Stimulated activated CD8-positive, alpha-beta memory T cell treated with anti-CD3 and anti-CD28 coated beads, Interleukin-4, amount 100 ng/mL, for 1 hour (primary cell): Measurements from ENCODE around the gene PTPRN2.
"Not testable (repeated sequence)": the region's sequence is repeated elsewhere in the genome, so short reads cannot be mapped to it uniquely, and the experiment has no call there.

ENCODE experiments used
- DNase-seq, 2 donors: peaks; one replicate each; pipeline ENCODE4 v3.0.0-alpha.2; 2020; ENCODE audit warnings: low read depth in 2 of 2, low spot score in 1 of 2

Gene PTPRN2

GRCh38 chr7:158424011-158424410 is 163.6 kb downstream of the PTPRN2 start:
- DNase-seq, result no peak

DNA sequence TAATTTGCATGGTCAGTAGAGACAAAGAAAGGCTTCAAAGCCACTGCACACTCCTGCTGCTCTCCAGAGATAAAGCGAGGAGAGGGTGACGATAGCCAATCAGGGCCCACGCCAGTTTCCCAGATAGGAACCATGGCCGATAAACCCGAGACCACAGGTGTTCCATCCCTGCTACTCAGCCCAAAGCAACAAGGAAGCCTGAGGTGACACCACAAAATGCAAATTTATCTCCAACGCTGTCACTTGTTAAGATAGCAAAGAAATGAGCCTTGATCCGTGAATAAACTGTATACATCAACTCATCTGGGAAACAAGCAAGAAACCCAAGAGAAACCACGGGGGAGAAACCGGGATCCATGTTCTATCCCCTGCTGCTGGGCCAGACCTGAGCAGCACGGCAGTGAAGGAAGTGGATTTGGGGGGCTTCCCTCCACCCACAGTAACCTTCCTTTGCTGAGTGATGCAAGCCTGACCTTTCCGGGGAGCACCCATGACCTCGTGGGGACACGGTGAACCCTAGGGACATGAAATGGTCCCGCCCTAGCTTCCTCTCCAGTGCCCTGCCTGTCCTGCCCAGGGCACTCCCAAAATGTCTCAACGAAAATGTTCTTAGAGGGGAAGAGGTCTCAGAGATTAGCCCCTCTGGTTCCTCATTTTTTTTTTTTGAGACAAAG is 164.6 kb downstream of the PTPRN2 start:
- no peak for DNase-seq

DNA sequence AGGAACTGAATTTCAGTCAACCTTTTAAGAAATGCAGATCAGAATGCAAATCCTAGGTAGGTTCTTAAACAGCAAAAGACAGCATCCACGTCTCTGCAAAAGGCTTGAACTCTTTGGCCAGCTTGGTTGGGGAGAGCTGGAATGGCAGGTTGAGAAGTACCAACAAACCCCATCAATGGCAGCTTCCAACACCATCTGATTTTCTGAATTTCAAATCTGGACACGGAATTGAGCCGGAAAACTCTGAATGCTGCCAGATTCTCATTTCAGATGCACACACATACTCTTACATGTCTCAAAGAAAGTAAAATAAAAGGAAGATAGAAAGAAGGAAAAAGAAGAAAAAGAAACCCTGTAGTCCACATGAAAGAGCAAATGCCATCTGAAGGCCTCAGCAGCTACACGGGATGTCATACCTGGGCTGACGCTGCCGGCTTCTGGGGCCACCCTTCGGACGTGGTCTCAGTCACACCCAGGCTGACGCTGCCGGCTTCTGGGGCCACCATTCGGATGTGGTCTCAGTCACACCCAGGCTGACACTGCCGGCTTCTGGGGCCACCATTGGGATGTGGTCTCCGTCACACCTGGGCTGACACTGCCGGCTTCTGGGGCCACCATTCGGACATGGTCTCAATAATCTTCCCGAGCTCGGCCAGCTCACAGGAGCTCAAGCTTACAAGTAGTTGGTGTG is 165.3 kb downstream of the PTPRN2 start:
- no peak for DNase-seq

- DNase-seq, result no peak
Measured at GRCh38 chr7:158421361-158421760, 166.3 kb downstream of the PTPRN2 start.

DNA sequence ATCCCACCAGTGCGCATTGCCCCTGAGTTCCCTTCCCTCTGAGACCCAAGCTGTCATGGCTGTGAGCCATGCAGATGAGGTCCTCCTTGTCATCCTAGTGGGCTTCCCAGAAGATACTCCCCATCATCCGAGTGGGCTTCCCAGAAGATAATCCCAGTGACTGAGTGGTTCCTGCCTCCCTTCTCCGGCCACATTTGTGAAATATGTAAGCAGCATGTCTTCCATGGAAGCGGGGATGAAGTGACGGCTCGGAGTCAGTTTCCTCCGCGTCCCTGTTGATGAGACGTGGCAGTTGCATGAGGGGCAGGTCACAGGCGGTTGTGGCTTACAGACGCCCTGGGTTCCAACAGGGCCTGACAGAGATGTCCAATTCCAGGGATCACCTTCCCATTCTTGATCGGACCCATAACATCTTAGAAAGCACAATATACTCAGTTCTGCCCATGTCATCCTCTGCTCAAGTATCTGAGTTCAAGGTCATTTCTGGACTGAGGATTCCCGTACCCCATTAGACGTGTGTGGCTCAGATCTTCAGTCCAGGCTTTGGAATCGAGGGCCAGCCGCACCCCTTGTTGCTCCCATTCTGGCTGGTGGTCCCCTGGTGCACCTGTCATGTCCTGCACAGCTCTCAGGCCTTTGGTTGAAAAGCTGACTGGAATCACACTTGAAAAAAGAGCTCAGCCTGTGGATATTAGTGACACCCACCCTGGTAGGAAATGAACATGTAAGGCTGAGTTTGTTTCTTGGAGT is 166.9 kb downstream of the PTPRN2 start:
- DNase-seq, result no peak

DNA sequence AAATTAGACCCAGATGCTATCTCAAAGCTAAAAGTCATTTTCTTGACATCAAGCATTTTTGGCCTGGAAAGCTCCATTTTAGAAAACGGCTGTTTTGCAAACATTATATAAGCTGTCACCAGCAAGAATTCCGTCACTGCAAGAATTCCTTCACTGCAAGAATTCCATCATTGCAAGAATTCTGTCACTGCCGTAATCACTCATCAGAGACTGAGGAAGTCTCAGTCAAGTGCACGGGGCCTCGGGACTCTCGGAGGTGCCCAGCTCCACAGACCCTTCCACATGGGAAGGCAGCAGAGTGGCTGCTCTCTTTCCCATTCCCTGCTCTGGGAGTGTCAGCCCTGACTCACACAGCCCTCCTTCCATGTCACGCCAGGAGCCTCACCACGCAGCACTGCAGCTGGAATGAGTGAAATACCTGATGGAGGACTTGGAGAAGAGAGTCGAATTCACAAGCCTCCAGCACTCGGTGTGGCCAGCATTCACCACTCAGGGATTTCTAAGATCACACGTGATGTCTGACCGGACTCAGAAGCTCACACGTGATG is 168.3 kb downstream of the PTPRN2 start:
- no peak for DNase-seq

DNA sequence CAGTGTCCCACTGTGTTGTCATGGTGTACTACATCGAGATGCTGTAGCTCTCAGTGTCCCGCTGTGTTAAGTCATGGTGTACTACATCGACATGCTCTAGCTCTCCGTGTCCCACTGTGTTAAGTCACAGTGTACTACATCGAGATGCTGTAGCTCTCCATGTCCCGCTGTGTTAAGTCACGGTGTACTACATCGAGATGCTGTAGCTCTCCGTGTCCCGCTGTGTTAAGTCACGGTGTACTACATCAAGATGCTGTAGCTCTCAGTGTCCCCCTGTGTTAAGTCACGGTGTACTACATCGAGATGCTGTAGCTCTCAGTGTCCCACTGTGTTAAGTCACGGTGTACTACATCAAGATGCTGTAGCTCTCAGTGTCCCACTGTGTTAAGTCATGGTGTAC is 169.2 kb downstream of the PTPRN2 start:
- not testable (repeated sequence) for DNase-seq

- DNase-seq, result no peak
Measured at GRCh38 chr7:158416283-158416933, 171.2 kb downstream of the PTPRN2 start.

- no peak for DNase-seq
Measured at GRCh38 chr7:158415316-158415715, 172.3 kb downstream of the PTPRN2 start.

GRCh38 chr7:158414486-158414961 is 173.1 kb downstream of the PTPRN2 start:
- no peak for DNase-seq

- no peak for DNase-seq
Measured at GRCh38 chr7:158414002-158414401, 173.6 kb downstream of the PTPRN2 start.

DNA sequence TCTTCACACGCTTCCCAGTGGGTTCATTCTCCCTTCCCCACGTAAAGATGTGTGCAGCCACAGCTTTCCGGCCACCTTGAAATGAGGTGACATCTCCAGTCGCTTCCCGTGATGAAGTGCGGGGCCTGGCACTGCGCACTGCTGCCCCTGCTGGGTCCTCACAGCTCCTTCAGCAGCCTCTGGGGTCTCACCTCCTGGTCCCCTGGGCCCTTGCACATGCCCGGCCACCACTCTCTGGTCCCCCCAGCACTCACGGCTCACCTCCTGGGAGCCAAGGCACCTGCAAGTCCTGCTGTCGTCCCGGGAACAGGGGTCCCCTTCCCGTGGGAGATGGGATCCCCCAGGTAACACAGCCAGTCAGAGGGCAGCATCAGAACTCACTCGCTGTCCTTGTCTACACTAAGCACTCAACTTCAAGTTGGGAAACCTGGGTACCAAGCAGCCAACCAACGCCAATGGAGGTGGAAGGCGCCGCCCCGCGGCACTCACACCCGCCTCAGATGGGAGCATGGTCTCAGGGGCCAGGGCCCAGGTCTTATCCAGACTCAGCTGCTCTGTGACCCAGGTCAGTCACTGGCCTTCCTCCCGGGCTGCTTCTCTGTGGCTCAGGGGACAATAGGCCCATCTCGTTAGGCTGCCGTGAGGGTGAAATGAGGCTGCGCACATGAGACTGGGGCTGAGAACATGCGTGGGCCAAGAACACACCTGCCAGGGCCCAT is 176.2 kb downstream of the PTPRN2 start:
- no peak for DNase-seq

GRCh38 chr7:158410720-158411119 is 176.9 kb downstream of the PTPRN2 start:
- DNase-seq, result no peak

- no peak for DNase-seq
Measured at GRCh38 chr7:158409816-158410330, 177.8 kb downstream of the PTPRN2 start.

DNA sequence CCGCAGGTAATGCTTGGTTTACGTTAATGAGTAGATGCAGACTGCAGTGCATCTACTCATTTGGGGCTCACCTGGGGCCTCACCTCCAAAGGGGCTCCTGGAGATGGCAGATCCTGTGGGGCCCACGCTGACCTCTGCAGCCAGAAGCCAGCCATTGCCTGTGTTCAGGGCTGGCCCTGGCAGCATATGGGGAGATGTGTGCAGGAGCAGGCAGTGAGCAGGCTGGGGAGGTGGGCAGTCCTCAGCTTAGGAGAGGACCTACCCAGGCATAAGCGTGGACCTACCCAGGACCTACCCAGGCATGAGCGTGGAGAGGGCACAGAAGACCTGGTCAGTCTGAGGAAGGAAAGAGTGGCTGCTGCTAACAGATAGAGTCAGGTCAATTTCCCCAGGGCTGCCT is 178.5 kb downstream of the PTPRN2 start:
- no peak for DNase-seq

DNA sequence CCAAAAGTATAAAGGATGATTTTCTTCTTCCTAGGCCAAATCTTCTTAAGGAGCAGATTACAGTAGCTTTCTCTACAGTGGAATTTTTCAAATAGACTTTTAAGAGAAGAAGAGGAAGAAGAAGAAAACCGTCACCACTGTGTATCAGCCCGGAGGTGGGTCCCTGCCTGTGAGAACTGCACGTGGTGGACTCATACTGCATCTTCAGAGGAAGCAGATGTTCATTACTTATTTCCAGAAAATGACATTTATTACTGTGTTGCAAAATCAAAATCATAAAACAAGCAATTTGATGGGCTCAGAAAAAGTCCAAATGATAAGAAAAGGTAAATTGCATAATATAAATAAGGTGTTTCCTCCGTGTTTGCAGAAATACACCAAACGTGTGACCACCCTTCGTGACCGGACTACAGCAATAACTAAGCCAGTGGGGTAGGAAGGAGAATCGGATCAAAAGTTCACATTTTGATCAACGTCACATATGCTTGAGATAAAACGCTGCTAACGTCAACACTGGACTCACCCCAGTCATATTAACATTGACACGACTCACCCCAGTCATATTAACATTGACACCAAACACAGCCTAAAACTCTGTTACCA is 179.2 kb downstream of the PTPRN2 start:
- no peak for DNase-seq

DNA sequence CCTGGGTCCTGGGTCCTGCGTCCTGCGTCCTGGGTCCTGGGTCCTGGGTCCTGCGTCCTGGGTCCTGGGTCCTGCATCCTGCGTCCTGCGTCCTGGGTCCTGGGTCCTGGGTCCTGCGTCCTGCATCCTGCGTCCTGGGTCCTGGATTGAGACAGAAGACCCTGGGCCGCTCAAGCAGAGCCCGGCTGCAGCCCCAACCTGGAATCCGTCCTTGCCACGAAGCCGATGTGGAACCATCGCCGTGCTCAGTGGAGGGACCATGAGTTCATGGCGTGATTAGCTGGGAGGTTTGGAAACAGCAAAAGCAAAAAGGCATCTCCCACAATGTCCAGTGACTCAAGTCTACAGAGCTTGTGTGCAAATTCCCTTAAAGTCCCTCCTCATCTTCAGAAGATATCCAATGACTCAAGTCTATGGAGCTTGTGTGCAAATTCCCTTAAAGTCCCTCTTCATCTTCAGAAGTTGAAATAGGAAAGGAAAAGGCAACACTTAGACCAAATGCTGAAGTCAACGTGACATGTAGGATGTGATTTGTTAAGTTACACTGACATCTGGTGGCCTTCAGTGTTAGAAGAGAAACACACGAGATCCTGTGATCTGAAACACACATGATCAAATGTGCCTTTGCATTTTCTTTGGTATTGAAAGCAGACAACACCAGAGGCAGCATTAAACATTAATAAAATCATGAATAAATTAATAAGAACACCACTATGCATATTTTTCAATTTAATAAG is 179.9 kb downstream of the PTPRN2 start:
- DNase-seq, result no peak

GRCh38 chr7:158406801-158407200 is 180.8 kb downstream of the PTPRN2 start:
- DNase-seq, result no peak

GRCh38 chr7:158406364-158406763 is 181.3 kb downstream of the PTPRN2 start:
- DNase-seq, result no peak
